Mucosa of descending colon (tissue), 3 donors: ENCODE measurements around the gene TCN1. TPM values are rescaled to one million over a fixed set of nuclear protein-coding genes. Genes with fewer than 3 reads are reported as not detected.

ENCODE experiments used
- ATAC-seq: fragments of 200-7000 bp; cut with Tn5 transposase; one replicate; pipeline ENCODE4 v1.9.1; 2020; ENCODE audit warnings: mild to moderate bottlenecking, moderate library complexity
- DNase-seq, 3 donors: peaks; one replicate each; pipeline ENCODE4 v3.0.0-alpha.2; 2020
- H3K36me3 ChIP-seq: fragments of 200-600 bp; one replicate; pipeline ENCODE4 v1.8.0; 2021; ENCODE audit warnings: low read depth, mild to moderate bottlenecking
- H3K4me1 ChIP-seq: fragments of 200-600 bp; one replicate; pipeline ENCODE4 v1.8.0; 2021; ENCODE audit warnings: low read depth, mild to moderate bottlenecking
- H3K4me3 ChIP-seq: fragments of 200-600 bp; one replicate; pipeline ENCODE4 v1.8.0; 2021; ENCODE audit warnings: mild to moderate bottlenecking
- H3K9me3 ChIP-seq: fragments of 200-600 bp; one replicate; pipeline ENCODE4 v1.8.0; 2021; ENCODE audit warnings: mild to moderate bottlenecking
- intact Hi-C, 2 donors: fragments of 100-400 bp; cut with DNase I in 1 of 2; cut with micrococcal nuclease in 1 of 2; formaldehyde crosslinking; loops; one replicate each; pipeline versions ENCODE4 v1.11.0 to v1.11.1; 2022; cut with DNase I, micrococcal nuclease
- total RNA-seq, 3 donors: library from RNA; stranded (reverse); fragmentation: NEBNext Ultra II Directional in 2 of 3; extraction: Animal tissue kit (Norgen Biotek cat#: 25700) in 2 of 3; gene quantifications; one replicate each; pipeline versions ENCODE4 v1.2.1 to v1.2.4, GENCODE V29; 2021 to 2023
- TF ChIP-seq, protein P1 (sequence below): fragments of 200-600 bp; IDR thresholded peaks from one replicate; pipeline ENCODE4 v1.8.0; 2022; ENCODE audit warnings: antibody characterized with exemption, mild to moderate bottlenecking
- donor health status: DM: no; HTN: no; CAD: no; lungs with moderate emphysema.
- donor health status: DM: no; HTN: no; CAD: no.
- donor health status: DM: no; HTN: yes; CAD: no.

Gene TCN1
- total RNA-seq, 3 donors from 2014 or later = 1.7 TPM; not detected in 2

DNA sequence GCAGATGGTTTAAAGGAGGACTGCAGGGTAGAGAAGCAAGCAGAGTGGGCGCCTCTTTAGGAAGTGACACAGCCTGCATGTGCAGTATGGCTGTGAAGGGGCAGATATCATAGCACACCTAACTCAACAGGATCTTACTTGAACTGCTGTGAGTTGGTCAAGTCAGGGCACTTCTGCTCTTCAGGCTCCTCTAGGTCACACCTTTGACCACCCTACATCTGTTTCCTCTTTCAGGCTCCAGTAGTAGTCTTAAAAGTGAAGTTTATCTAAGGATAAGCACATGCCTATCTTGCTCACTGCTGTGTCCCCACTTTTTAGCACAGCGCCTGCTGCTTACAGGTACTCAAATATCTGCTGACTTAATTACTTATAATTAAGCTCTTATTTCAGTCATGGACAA is 62.2 kb downstream of the TCN1 start:
- DNase-seq (no peak), ATAC-seq (no peak)
- peaks cover 22% of the 10 kb centered on the region for H3K4me1 ChIP-seq
- H3K9me3 ChIP-seq = no peaks in the 10 kb centered on the region
- TF ChIP-seq, protein P1, sequence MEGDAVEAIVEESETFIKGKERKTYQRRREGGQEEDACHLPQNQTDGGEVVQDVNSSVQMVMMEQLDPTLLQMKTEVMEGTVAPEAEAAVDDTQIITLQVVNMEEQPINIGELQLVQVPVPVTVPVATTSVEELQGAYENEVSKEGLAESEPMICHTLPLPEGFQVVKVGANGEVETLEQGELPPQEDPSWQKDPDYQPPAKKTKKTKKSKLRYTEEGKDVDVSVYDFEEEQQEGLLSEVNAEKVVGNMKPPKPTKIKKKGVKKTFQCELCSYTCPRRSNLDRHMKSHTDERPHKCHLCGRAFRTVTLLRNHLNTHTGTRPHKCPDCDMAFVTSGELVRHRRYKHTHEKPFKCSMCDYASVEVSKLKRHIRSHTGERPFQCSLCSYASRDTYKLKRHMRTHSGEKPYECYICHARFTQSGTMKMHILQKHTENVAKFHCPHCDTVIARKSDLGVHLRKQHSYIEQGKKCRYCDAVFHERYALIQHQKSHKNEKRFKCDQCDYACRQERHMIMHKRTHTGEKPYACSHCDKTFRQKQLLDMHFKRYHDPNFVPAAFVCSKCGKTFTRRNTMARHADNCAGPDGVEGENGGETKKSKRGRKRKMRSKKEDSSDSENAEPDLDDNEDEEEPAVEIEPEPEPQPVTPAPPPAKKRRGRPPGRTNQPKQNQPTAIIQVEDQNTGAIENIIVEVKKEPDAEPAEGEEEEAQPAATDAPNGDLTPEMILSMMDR = no peak
- no peaks in the 10 kb centered on the region for H3K36me3 ChIP-seq
- intact Hi-C loops = loop anchor here in 1 of 2 donors (5.0 kb wide), 1 partner anchor 47 kb away; the partner anchor contains the start of gene STX3
- no peak overlapping the region for H3K4me3 ChIP-seq

Other genes starting within 250 kb of the TCN1 start
- 10 to 100 TPM; 34.1 to 40.2 (median 34.6) TPM for gene PATL1, start 197.4 kb downstream of the TCN1 start, total RNA-seq
- not detected for gene OR10V1, start 152.6 kb downstream of the TCN1 start, total RNA-seq
- 100 to 1,000 TPM in 1 of 3 donors, 10 to 100 TPM in 2; 69.5 to 129 (median 96.1) TPM for gene STX3, start 111.1 kb downstream of the TCN1 start, total RNA-seq
- gene MRPL16, start 55.7 kb downstream of the TCN1 start, total RNA-seq = 10 to 100 TPM; 38.8 to 54.3 (median 51.5) TPM
- under 1 TPM in 2 of 3 donors, not detected in 1; 0.49 to 0.63 TPM for gene CBLIF, start 21.0 kb downstream of the TCN1 start, total RNA-seq
- gene OOSP3, start 12.3 kb upstream of the TCN1 start, total RNA-seq = under 1 TPM in 2 of 3 donors, not detected in 1; 0.36 to 0.61 TPM
- gene OOSP1, start 71.9 kb upstream of the TCN1 start, total RNA-seq = not detected
- gene OOSP4A, start 97.5 kb upstream of the TCN1 start, total RNA-seq = not detected
- gene OOSP4B, start 150.7 kb upstream of the TCN1 start, total RNA-seq = not detected
- gene OOSP2, start 173.9 kb upstream of the TCN1 start, total RNA-seq = not detected
- gene MS4A3, start 190.2 kb upstream of the TCN1 start, total RNA-seq = not detected
- 1 to 10 TPM in 2 of 3 donors, under 1 TPM in 1; 0.90 to 4.1 (median 3.5) TPM for gene MS4A2, start 222.2 kb upstream of the TCN1 start, total RNA-seq